Fibroblast of the conjunctiva (primary cell): ENCODE data around the gene KIAA1958.
"Not testable (repeated sequence)": the region's sequence is repeated elsewhere in the genome, so short reads cannot be mapped to it uniquely, and the experiment has no call there.

Experiments
- DNase-seq: peaks from one replicate; pipeline ENCODE4 v3.0.0-alpha.2; 2010; ENCODE audit warnings: low read depth

The KIAA1958 gene

GRCh38 chr9:112489039-112489546, 2.5 kb downstream of the KIAA1958 start:
- DNase-seq: no peak

DNA sequence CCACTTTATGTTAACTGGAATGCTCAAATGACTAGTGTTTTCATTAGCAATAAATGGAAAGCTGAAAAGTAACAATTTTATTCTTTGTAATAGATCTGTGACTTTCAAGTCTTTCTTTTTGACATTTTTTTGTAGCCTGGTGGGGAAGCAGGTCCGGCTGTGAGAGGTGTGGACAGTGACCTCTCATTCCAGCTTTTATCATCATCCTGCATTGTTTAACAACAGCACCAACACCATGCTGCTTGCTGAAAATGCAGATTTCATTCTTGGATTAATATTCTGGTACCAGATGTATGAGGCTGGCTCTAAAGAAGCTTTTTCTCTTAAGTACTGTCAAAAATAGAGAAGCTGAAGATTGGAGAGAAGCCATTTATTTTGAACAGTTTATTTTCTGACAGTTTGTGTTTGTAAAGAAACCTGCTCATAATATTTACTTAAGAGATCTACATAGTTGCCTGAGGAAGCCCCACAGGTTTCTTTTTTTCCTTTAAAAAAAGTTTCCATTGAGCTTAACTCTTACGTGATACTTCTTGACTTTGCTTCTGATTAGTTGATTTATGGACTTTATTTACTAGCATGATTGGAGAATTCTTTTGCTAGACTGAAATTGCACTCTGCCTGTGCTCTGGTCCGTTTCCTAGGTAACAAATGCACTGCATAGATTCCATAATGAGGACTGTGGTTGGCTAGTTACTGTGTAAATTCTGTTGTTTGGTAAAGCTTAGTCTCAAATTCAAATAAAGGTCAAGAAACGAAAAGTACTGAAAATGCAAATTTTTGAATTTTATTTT, 3.4 kb downstream of the KIAA1958 start:
- no peak for DNase-seq

- DNase-seq: no peak
These were observed 6.9 kb downstream of the KIAA1958 start for GRCh38 chr9:112493393-112494137.

GRCh38 chr9:112494153-112494552, 7.5 kb downstream of the KIAA1958 start:
- DNase-seq: no peak

GRCh38 chr9:112495614-112496013, 9.0 kb downstream of the KIAA1958 start:
- DNase-seq: no peak

DNA sequence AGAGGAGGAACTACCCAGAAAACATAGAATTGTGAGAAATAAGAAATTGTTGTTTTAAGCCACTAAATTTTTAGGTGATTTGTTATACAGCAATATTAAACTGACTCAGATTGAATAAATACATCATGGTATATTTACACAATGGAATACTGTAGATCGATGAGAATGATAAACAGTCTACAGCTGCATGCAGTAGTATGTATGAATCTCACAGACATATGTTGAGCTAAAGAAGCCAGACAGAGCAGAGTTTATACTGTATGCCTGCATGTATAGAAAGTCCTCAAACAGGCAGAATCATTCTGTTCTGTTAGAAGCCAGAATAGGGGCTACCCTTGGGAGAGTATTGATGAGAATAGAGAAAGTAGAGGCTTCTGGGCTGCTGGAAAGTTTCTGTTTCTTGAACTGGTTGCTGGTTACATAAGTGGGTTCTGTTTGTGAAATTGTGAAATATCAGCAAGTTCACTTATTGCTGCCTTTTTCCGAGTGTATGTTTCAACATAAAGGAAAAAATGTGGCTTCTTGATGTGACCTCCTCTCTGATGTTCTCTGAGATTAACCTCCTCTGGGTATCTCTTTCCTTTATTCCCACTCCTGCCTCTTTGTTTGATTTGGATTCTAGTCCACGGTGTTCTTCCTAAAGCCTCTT, 9.6 kb downstream of the KIAA1958 start:
- DNase-seq: no peak

GRCh38 chr9:112500842-112501241, 14.2 kb downstream of the KIAA1958 start:
- no peak for DNase-seq

DNA sequence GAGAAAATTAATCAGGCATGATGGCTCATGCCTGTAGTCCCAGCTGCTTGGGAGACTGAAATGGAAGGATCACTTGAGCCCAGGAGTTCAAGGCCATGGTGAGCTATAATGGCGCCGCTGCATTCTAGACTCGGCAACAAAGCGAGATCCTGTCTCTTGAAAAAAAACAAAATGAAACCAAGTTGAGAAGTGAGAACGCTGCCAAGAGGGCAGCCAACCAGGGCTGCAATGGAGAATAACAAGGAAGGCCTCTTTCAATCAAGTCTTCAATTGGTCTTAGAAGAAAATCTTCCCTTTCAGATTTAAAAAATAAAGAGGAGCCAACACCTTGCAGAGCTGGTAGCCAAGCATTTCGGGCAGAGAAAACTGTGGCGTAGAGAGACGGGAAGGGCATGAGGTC, 14.7 kb downstream of the KIAA1958 start:
- no peak for DNase-seq

DNA sequence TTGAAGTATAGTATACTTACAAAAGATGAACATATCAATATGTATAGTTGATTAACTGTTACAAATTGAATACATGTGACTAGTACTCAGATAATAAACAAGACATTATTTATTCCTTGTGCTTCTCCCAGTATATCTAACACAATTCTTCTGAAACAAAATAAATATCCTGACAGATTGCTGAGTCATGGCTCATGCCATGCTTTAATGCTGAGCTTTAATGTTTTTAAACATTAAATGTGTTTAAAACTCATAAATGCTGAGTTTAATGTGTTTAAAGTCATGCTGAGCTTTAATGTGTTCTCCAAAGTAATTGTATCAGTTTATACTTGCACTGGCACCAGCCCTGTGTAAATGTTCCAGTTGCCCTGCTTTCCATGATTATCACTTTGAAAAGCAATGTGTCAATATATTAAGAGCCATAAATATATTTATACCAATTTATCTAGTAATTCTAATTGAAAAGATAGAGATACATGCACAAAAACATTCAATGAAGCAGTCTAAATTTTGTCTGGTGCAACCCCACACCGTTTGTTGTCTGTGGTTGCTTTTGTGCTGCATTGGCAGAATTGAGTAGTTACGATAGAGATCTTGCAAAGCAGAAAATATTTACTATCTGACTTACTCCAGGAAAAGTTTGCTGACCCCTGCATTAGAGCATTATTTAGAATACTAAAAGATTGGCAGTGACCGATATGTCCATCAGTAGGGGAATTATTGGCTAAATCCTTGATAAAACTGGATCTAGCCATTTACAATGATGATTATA, 15.7 kb downstream of the KIAA1958 start:
- no peak for DNase-seq

- DNase-seq: no peak
These were observed 16.5 kb downstream of the KIAA1958 start for GRCh38 chr9:112503170-112503569.

GRCh38 chr9:112505086-112505485, 18.5 kb downstream of the KIAA1958 start:
- no peak for DNase-seq

DNA sequence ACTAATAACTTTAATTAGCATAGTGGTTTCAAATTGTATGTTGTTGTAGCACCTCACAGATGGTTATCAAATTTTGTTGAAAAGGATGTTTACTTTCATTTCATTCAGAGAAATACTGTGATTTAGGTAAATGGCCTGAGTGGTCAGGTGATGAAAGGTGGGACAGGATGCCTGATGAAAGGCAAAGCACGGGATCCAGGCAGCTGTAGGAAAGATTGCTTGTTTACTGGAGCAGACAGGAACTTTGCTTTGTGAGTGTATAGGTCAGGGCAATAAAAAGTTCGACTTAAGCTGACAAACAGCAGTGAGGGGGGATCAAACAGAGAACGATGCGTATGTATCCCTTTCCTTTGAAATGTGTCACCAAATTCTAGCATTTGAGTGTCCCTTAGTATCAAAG, 19.0 kb downstream of the KIAA1958 start:
- no peak for DNase-seq

- no peak for DNase-seq
These were observed 19.9 kb downstream of the KIAA1958 start for GRCh38 chr9:112506571-112506970.

- DNase-seq: no peak
These were observed 20.5 kb downstream of the KIAA1958 start for GRCh38 chr9:112507001-112507680.

GRCh38 chr9:112508377-112508776, 21.8 kb downstream of the KIAA1958 start:
- no peak for DNase-seq

GRCh38 chr9:112512377-112512776, 25.8 kb downstream of the KIAA1958 start:
- not testable (repeated sequence) for DNase-seq

DNA sequence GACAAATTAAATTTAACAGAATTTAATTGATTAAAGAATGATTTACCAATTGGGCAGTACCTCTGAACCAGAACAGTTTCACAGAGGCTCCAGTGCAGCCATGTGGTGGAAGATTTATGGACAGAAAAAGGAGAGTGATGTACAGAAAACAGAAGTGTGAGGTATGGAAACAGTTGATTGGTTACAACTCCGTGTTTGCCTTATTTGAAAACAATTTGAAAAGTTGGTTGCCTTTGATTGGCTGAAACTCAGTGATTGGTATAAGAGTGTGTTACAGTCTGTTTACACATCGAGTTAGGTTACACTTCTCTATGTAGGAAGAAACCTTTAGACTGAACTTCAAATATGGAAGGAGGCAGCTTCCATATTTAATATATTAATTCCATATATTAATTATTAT, 30.1 kb downstream of the KIAA1958 start:
- DNase-seq: no peak

DNA sequence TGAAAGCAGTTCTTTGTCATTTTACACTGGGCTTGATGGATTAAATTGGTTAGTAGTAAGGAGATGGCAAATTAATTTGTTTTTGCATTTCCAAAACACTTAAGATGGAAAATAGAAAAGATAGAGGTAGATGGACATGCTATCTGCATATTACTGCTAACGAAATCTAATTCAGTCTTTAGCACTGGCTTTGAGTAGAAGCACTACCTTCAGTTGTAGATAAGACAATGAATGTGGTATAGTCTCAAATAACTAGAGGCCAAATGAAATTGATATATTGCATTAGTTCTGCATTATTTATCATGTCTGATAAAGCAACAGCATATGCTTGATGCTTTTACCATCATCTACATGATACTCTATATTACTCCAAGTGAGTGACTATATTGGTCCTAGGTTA, 33.4 kb downstream of the KIAA1958 start:
- no peak for DNase-seq

DNA sequence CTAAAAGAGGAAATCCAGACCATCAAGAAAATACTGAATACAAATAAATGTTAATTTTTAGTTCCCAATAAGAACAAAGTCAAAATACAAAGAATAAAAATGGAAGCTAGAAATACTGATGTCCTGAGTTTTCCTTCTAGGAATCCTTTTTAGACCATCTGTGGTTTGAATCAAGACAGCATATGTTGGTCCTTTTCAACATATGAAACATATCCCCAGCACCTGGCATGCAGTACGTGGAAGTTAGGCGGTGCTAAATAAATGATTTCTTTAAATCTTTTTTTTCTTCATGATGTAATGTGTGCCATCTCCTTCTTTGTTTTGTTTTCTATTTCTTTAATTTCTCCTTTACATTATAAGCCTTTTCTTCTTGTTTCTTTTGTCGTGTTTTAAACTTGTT, 34.0 kb downstream of the KIAA1958 start:
- no peak for DNase-seq

GRCh38 chr9:112526973-112527372, 40.3 kb downstream of the KIAA1958 start:
- DNase-seq: no peak

DNA sequence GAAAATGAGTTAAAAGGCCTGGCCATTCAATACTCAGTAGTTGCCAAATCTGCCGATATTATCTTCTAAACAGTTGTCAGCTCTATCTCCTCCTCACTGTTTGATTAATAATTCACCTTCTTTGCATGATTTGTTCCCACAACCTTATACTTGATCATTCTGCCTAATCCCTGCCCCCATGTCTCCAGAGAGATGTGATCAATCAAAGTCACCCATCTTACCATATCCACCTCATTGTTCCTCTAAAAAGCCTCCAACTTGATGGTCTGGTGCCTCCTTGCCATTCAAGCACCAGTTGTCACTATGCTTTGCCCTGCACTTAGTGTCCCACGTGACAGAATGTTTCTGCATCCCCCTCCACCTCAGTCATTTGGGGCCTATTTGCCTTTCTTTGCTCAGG, 41.3 kb downstream of the KIAA1958 start:
- DNase-seq: no peak
